KG1 (cell line): ENCODE results near the gene LRRC66.

Source experiments
- DNase-seq: peaks from one replicate; lab custom pipeline; 2025; lab: John Stamatoyannopoulos, UW

The LRRC66 gene

GRCh38 chr4:52010986-52011385 lies 9.2 kb downstream of the LRRC66 start:
- no peak for DNase-seq

- no peak for DNase-seq
These were observed 13.3 kb downstream of the LRRC66 start for GRCh38 chr4:52006887-52007286.

GRCh38 chr4:52005604-52006273 lies 14.4 kb downstream of the LRRC66 start:
- DNase-seq: no peak

DNA sequence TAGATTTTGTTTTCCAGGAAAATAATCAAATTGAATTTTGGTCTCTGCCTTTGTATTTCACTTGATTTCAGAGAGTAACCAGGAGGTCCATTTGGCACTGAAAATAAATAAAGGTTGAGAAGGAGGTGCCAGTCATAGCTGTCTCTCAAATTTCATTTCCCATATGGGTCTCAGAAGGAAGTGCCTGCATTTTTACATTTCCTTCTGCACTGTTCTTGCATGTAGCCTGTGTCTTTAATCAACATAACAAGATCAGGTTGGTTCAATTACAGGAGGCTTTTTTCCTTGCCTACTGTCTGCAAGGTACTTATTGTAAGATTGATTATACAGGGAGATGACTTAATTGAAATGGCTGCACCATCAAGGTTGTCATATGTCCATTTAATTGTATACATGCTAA lies 15.7 kb downstream of the LRRC66 start:
- no peak for DNase-seq

DNA sequence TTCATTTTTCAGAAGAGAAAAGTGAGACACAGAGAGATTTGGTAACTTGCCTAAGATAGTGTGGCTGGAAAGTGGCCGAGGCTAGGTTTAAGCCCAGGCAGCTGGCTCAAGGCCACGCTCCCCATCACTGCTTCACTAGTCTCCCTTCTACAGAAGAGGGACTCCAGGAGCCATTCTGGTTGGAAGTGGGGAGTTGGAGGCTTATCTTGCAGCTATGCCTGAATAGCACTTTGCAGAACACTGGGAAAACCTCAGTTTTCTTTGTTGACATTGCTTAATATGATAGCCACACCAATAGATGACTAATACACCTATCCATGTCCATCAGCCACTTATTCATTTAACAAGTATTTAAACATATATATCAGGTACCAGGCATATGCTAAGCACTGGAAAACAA lies 18.5 kb downstream of the LRRC66 start:
- no peak for DNase-seq

- DNase-seq: no peak
These were observed 20.9 kb downstream of the LRRC66 start for GRCh38 chr4:51999250-51999649.

DNA sequence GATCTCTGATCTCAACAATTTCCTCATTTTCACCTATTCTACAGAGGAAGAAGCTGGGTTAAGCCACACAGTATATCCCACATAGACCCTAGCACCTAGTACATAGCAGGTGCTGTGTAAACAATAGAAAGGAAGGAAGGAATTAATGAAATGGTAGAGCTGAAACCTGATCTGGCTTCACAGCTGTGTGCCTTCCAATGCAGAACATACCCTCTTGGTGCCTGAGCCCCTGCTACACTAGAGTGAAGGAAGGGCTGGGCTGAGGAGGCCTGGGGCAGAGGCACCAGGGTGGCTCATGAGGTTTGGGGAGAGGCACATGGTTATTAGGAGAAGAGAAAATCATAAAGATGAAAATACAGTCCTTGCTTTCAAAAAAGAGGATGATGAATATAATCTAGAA lies 21.3 kb downstream of the LRRC66 start:
- no peak for DNase-seq

DNA sequence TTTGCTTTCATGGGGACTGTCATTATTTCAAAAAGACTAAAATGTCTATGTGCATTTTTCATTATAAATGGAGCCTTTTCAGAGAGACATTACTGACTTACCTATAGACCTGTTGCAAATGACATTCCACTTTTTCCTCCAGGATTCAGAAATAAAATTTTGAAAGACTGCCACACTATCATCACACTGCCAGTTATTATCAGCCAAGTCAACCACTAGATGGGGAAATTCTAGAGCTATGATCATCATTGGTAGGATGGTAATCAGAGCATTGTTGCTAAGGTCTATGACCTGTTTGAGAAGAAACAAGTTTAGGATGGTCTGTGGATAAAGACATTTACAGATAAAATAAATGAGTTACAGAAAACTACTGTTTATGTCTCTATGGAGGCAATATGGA lies 22.5 kb downstream of the LRRC66 start:
- no peak for DNase-seq

GRCh38 chr4:51995647-51996220 lies 24.4 kb downstream of the LRRC66 start:
- DNase-seq: no peak

DNA sequence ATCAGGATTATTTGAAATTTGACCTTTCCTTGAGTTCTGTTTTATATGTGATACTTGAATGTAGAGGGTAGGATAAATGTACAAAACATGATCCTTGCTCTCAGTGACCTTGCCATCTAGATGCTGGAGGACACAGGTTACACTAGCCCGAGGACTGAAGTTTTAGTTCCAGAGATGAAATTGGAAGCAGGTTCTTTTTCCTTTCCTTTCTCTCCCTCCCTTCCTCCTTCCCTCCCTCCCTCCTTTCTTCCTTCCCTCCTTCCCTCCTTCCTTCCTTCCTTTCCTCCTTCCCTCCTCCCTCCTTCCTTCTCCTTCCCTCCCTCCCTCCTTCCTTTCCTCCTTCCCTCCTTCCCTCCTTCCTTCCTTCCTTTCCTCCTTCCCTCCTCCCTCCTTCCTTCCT lies 54.3 kb downstream of the LRRC66 start:
- DNase-seq: no peak

- DNase-seq: no peak
These were observed 56.2 kb downstream of the LRRC66 start for GRCh38 chr4:51963841-51964517.

DNA sequence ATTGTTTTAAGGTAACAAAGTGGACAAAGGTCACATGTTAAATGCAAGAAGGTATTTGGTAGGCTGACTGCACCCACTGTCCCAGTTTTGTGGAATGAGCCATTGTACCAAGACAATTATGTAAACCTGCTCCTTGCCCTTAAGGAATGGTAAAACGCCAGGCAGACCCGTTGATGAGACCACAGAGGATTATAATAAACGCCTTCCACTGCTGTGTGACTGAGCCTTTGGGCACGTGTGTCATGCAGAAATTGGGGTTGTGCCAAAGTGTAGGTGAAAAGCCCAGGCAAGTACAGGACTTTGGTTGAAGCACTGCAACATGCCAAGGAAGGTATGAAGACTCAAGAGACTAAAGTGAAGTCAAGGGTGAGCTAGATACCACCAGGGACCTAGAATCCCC lies 59.7 kb downstream of the LRRC66 start:
- DNase-seq: no peak

DNA sequence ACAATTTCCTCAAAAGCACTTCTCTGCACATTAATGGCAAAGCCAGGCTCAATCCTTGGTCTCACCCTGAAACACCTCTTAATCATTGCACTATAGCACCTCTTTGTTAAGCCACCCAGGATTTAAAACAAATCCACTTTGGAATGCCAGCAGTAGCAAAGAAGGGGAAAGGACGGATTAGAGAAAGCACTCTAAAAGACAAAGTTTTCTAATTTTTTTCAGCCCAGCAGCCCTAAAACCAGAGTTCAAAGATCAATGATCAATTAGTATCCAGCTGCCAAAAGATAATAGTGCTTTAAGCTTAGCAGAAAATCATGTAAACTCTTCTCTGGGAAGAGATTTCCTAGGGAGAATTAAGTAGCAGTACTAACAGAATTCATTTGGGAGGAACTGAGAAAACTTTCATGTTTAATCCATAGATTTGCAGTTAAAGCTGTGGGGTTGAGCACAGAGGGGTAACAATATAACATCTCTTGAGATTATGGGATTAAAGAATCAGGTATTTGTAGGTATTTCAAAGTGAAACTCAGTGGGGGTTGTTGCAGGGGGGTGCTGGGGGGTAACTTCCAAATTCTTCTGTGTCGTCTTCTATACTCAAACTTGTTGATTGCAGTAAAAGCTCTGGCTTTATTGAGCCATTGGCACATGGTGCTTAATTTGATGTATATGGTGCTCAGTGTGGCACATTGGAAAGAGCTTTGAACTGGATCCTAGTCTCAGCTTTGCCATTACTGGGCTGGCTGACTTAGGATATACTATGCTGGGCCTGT lies 61.8 kb downstream of the LRRC66 start:
- DNase-seq: no peak
